Adrenal gland (tissue), 12 donors: ENCODE data around the gene UPP1. TPM values are rescaled to one million over a fixed set of nuclear protein-coding genes. Genes with fewer than 3 reads are reported as not detected.

Experiments
- DNase-seq, 7 donors: peaks; one replicate each; pipeline ENCODE4 v3.0.0-alpha.2; 2019 to 2020
- H3K27ac ChIP-seq, 5 donors: fragments of 200-600 bp; sonication (generic) in 4 of 5; 1 replicate in 3 of 5; 2 replicates in 2 of 5; pipeline versions ENCODE4 v1.5.1 to v1.8.0; 2016 to 2020; ENCODE audit warnings: mild to moderate bottlenecking in 1 of 5
- H3K27me3 ChIP-seq: fragments of 200-600 bp; 2 replicates; pipeline ENCODE4 v1.8.0; 2021
- H3K36me3 ChIP-seq, 2 donors: fragments of 200-600 bp; replicated peaks in 1 of 2; 1 replicate in 1 of 2; 2 replicates in 1 of 2; pipeline versions ENCODE4 v1.5.1 to v1.8.0; 2018 to 2022
- H3K4me1 ChIP-seq, 2 donors: fragments of 200-600 bp; replicated peaks in 1 of 2; 1 replicate in 1 of 2; 2 replicates in 1 of 2; pipeline versions ENCODE4 v1.5.1 to v1.8.0; 2018 to 2021
- H3K4me3 ChIP-seq, 4 donors: fragments of 200-600 bp; sonication (generic) in 3 of 4; one replicate each; pipeline ENCODE4 v1.5.1; 2016 to 2018
- H3K9me3 ChIP-seq, 3 donors: fragments of 200-600 bp; sonication (generic) in 1 of 3; replicated peaks in 1 of 3; 1 replicate in 2 of 3; 2 replicates in 1 of 3; pipeline versions ENCODE4 v1.5.1 to v1.8.0; 2016 to 2021
- CTCF ChIP-seq, 6 experiments: fragments of 450-650 bp in 4 of 6; fragments of 200-600 bp in 2 of 6; sonication (generic) in 1 of 6; IDR thresholded peaks; 1 replicate in 5 of 6; 2 replicates in 1 of 6; pipeline versions ENCODE4 v1.5.1 to v1.8.0; 2016 to 2021; ENCODE audit warnings: antibody characterized with exemption in 6 of 6, mild to moderate bottlenecking in 2 of 6, moderate library complexity in 1 of 6
- POLR2A ChIP-seq, 2 donors: fragments of 450-650 bp; IDR thresholded peaks; one replicate each; pipeline ENCODE4 v1.6.1; 2017; ENCODE audit warnings: antibody characterized with exemption in 2 of 2, mild to moderate bottlenecking in 2 of 2, moderate library complexity in 1 of 2
- WGBS, 4 donors: extraction: QIAGEN DNeasy Blood & Tissue Kit in 2 of 4; methylation state at CpG; one replicate each; pipeline versions ENCODE4 v1.1.5 to v1.1.7; 2013 to 2017; 5-methylcytosine and 5-hydroxymethylcytosine counted together
- intact Hi-C, 2 donors: fragments of 100-400 bp; cut with DNase I; formaldehyde crosslinking; loops; one replicate each; pipeline versions ENCODE4 v1.14.1 to v1.15.0; 2022 to 2023
- polyA plus RNA-seq, 3 donors: library from polyadenylated mRNA; stranded (reverse); fragments of 200-250 nt in 2 of 3; fragments of 350-450 nt in 1 of 3; fragmentation: Illumina TruSeq in 1 of 3; extraction: RNeasy Lipid Tissue Mini Kit (QIAGEN cat#74804) in 1 of 3; gene quantifications; one replicate each; pipeline ENCODE4 v1.2.3, GENCODE V29; 2013 to 2014
- total RNA-seq, 9 donors: library from RNA; depleted of rRNA in 4 of 9; stranded (reverse); fragments of >200 nt in 4 of 9; fragments of 120-200 nt in 1 of 9; fragmentation: NEBNext Ultra II Directional in 1 of 9; extraction: Animal tissue kit (Norgen Biotek cat#: 25700) in 1 of 9; gene quantifications; one replicate each; pipeline versions ENCODE4 v1.1.0 to v1.2.4, GENCODE V29; 2013 to 2023
- donor health status: healthy with polysubstance abuse.
- donor health status: Bipolar disorder and iron deficiency.
- donor health status: DM: yes; HTN: yes; CAD: no.
- donor health status: DM: no; HTN: no; CAD: no.
- donor health status: DM: no; HTN: no; CAD: no.
- donor health status: DM: yes; HTN: yes; CAD: no.

UPP1 gene
- total and polyA plus RNA-seq, 12 donors: 6.9 to 132 (median 24.8) TPM

GRCh38 chr7:48150086-48150485 is 61.0 kb downstream of the UPP1 start:
- WGBS, 4 donors: 76 to 98% (median 86%) methylated on average over 3 of the region's 3 CpGs
- intact Hi-C loops: loop anchor here in 1 of 2 donors (5.0 kb wide), 1 partner anchor 203 kb away; the partner anchor contains the start of gene PKD1L1
- no peaks in the 10 kb centered on the region for H3K4me1 ChIP-seq
- no peak for DNase-seq
- no peaks in the 10 kb centered on the region for H3K36me3 ChIP-seq
- no peaks in the 10 kb centered on the region for H3K9me3 ChIP-seq
- TF ChIP-seq CTCF (IDR thresholded peaks at IDR 0.05) (no peak), POLR2A (IDR thresholded peaks at IDR 0.05) (no peak)
- no peak overlapping the region for H3K27ac ChIP-seq
- peaks cover under 1% of the 10 kb centered on the region for H3K27me3 ChIP-seq
- H3K4me3 ChIP-seq: no peak overlapping the region

DNA sequence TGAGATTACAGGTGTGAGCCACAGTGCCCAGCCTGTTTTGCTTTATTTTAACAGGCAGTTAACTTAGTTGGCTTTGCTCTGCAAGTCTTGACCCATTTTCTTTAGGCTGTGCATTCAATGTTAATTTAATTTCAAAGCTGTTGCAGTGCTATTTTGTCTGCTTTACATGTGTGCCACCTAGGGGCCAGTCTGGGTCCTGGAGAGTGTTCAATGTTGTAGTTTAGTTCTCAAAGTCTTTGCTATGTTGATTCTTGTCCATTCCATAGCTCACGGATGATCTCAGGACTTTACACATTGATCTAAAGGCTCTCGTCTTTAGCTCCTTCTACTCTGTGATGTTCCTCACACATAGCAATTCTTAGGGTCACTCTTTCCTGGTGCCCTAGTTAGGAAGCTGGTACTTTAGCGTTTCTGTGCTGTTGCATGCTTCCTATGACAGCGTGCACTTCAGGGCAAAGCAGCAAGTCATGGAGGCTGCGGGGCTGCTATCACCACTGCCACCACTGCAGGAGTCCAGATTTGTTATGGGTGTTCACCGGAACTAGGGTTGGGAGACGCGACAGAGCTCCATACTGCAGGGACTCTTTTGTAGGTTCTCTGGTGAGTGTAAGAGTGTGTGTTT is 65.8 kb downstream of the UPP1 start:
- peak; percentile 48 to 78 (median 62) for DNase-seq
- 72 to 79% (median 73%) methylated on average over 8 of the region's 8 CpGs for WGBS, 4 donors
- Histone ChIP-seq H3K27me3 (peaks cover 3% of the 10 kb centered on the region), H3K36me3 (no peaks in the 10 kb centered on the region), H3K4me1 (no peaks in the 10 kb centered on the region), H3K27ac (no peak overlapping the region), H3K4me3 (no peak overlapping the region), H3K9me3 (no peaks in the 10 kb centered on the region)
- TF ChIP-seq CTCF (IDR thresholded peaks at IDR 0.05): peak; percentile 61 to 74 (median 68)
- TF ChIP-seq POLR2A (IDR thresholded peaks at IDR 0.05): no peak
- intact Hi-C loops: loop anchor here in 1 of 2 donors (5.0 kb wide), 1 partner anchor 208 kb away; the partner anchor contains the start of gene PKD1L1

Other genes starting within 250 kb of the UPP1 start
- under 1 TPM in 8 of 9 donors, not detected in 1; 0.11 to 0.71 (median 0.17) TPM for gene PKD1L1, start 140.8 kb upstream of the UPP1 start, total RNA-seq
- gene PKD1L1, start 140.8 kb upstream of the UPP1 start, polyA plus RNA-seq: 1 to 10 TPM in 1 of 3 donors, under 1 TPM in 2; 0.13 to 1.0 (median 0.56) TPM
- 10 to 100 TPM; 18.0 to 38.0 (median 35.2) TPM for gene HUS1, start 109.7 kb upstream of the UPP1 start, total RNA-seq
- gene HUS1, start 109.7 kb upstream of the UPP1 start, polyA plus RNA-seq: 10 to 100 TPM in 1 of 3 donors, 1 to 10 TPM in 2; 8.3 to 45.1 (median 8.9) TPM
- not detected for gene SUN3, start 60.2 kb upstream of the UPP1 start, total RNA-seq
- gene SUN3, start 60.2 kb upstream of the UPP1 start, polyA plus RNA-seq: 1 to 10 TPM in 1 of 3 donors, under 1 TPM in 1, not detected in 1; 0.20 to 1.0 TPM
- gene C7orf57, start 53.7 kb upstream of the UPP1 start, total RNA-seq: 1 to 10 TPM in 1 of 9 donors, not detected in 8; 1.7 TPM
- gene C7orf57, start 53.7 kb upstream of the UPP1 start, polyA plus RNA-seq: not detected
- gene ABCA13, start 82.2 kb downstream of the UPP1 start, total RNA-seq: under 1 TPM in 6 of 9 donors, not detected in 3; 0.07 to 0.94 (median 0.20) TPM
- gene ABCA13, start 82.2 kb downstream of the UPP1 start, polyA plus RNA-seq: under 1 TPM in 2 of 3 donors, not detected in 1; 0.03 to 0.04 TPM